ENCODE data around the gene USP49. TPM values are rescaled to one million over a fixed set of nuclear protein-coding genes. Genes with fewer than 3 reads are reported as not detected.

Gene USP49
- total and polyA plus RNA-seq, 2 of the 13 experiments (the other 11 are each of a cell fraction or from before 2014, with no cell fraction given): 2.9 to 4.3 TPM

DNA sequence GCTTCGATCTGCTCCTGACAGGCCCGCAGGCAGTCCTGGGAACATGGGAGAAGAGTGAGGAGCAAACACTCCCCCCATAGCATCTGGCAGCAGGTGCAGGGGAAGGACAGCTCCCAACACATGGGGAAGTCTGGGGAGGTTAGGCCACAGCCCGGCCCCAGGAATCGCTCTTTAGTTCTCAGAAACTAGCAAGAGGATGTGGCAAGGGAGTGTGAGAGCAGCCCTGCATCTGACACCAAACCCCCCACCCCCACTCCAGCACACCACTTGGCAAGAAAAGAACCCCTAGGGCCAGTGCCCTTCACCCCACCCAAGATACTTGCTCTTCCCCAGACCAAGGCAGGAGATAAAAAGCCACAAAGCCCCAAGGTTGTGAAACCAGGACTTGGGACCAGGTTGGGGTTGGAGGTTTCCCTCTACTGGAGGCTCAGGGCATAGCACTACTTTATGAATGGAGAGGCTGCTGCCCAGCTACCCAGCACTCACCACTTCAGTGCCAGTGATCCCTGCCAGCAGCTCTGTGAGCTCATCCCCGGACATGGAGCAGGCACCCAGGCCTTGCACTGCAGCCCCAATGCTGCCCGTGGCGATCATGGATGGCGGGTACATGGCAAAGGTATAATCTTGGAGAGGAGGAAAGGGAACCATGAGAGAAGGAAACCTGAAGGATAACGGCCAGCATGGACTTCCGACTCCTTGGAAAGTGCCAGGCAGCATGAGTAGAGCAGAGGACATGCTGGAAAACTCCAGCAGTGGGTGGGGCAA, 41.1 kb upstream of the USP49 start (continued):
- TF ChIP-seq, protein P1, sequence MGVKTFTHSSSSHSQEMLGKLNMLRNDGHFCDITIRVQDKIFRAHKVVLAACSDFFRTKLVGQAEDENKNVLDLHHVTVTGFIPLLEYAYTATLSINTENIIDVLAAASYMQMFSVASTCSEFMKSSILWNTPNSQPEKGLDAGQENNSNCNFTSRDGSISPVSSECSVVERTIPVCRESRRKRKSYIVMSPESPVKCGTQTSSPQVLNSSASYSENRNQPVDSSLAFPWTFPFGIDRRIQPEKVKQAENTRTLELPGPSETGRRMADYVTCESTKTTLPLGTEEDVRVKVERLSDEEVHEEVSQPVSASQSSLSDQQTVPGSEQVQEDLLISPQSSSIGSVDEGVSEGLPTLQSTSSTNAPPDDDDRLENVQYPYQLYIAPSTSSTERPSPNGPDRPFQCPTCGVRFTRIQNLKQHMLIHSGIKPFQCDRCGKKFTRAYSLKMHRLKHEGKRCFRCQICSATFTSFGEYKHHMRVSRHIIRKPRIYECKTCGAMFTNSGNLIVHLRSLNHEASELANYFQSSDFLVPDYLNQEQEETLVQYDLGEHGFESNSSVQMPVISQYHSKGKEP (CRISPR knock-in tag; IDR thresholded peaks at IDR 0.05): no peak
- TF ChIP-seq SNAI1 (CRISPR knock-in tag; IDR thresholded peaks at IDR 0.05; ENCODE audit: borderline replicate concordance): 0 out of 2 replicates have a peak, but pooled peaks have one; percentile 24
- 0 out of 2 replicates have a peak, but pooled peaks have one; percentile 12 for TF ChIP-seq ZNF709 (CRISPR knock-in tag; IDR thresholded peaks at IDR 0.05)
- peak; percentile 57; the same call in 1 of the 2 replicates for TF ChIP-seq KDM5B (CRISPR knock-in tag; IDR thresholded peaks at IDR 0.05; ENCODE audit: borderline replicate concordance)
- TF ChIP-seq ZNF879 (CRISPR knock-in tag; IDR thresholded peaks at IDR 0.05): no peak

GRCh38 chr6:41935685-41936072, 40.5 kb upstream of the USP49 start:
- Histone ChIP-seq H3K36me3 (replicated peaks in 1 of 2; ENCODE audit: control insufficient read depth in 1 of 2, insufficient read depth in 2 of 2, low read length in 2 of 2) (peaks cover 27 to 41% of the 10 kb centered on the region in 2 experiments), H3K4me3 (replicated peaks in 1 of 3; ENCODE audit: insufficient read depth in 1 of 3, low read depth in 2 of 3, low read length in 3 of 3) (no peak overlapping the region), H3K27me3 (ENCODE audit: control insufficient read depth in 1 of 2, insufficient read depth in 2 of 2, low read length in 2 of 2) (no peaks in the 10 kb centered on the region), H3K4me1 (ENCODE audit: insufficient read depth, low read length) (peaks cover 28% of the 10 kb centered on the region), H3K4me2 (ENCODE audit: low read depth, low read length) (no peak overlapping the region), H4K20me1 (ENCODE audit: insufficient read depth, low read length) (peaks cover 7% of the 10 kb centered on the region; the same call in 1 of the 2 replicates), H3K27ac (ENCODE audit: extremely low read length, insufficient read depth, low read length) (peak overlapping the region; percentile 3), H3K79me2 (ENCODE audit: insufficient read depth, low read length) (no peaks in the 10 kb centered on the region), H3K9me3 (ENCODE audit: low read length) (no peaks in the 10 kb centered on the region), H3K9ac (ENCODE audit: insufficient read depth, low read depth, low read length) (no peak overlapping the region), H2AFZ (ENCODE audit: low read length) (no peak overlapping the region)
- intact Hi-C loops (cut with micrococcal nuclease; ENCODE audit: unreplicated experiment): loop anchor here (1.0 to 5.0 kb wide), 4 partner anchors 14 to 153 kb away; partner anchors contain the start of genes BYSL, MED20 and PRICKLE4
- 93% methylated on average over 8 of the region's 8 CpGs for WGBS (ENCODE audit: low lambda C conversion rate)
- FAIRE-seq: no peak
- POLR2A ChIA-PET: interaction anchor here (0.9 to 7.4 kb wide), 6 partner anchors 10 to 149 kb away, joined by 3 to 45 read pairs (median 4); partner anchors contain the start of genes BYSL, MED20, TAF8 and TOMM6
- no TSS peak for BruUV-seq (replicated peaks)
- no peak for DNase-seq (ENCODE audit: low spot score)
- in situ Hi-C loops (cut with HindIII; ENCODE audit: extremely low pct_ligation_motif_present, low pct_unique_long_range_greater_than_20kb): loop anchor here (5.0 kb wide), 1 partner anchor 107 kb away; no protein-coding TSS in a partner anchor
- ATAC-seq: peak; percentile 10
- CTCF ChIA-PET (ENCODE audit: low intra/inter-chr PET ratio, low total read pairs): interaction anchor here (1.4 to 1.6 kb wide), 3 partner anchors 89 to 134 kb away, joined by 4 to 13 read pairs (median 7); no protein-coding TSS in a partner anchor
- no peak for TF ChIP-seq ZNF614 (CRISPR knock-in tag; IDR thresholded peaks at IDR 0.05; ENCODE audit: borderline replicate concordance)
- TF ChIP-seq IKZF4 (CRISPR knock-in tag; IDR thresholded peaks at IDR 0.05; ENCODE audit: borderline replicate concordance, low read depth, not compliant biosample characterization): no peak
- no peak for TF ChIP-seq PHF8 (CRISPR knock-in tag; IDR thresholded peaks at IDR 0.05)
- TF ChIP-seq ZNF768 (CRISPR knock-in tag; IDR thresholded peaks at IDR 0.05): 0 out of 2 replicates have a peak, but pooled peaks have one; percentile 18
- no peak for TF ChIP-seq TBX2 (CRISPR knock-in tag; IDR thresholded peaks at IDR 0.05; ENCODE audit: borderline replicate concordance)
- no peak for TF ChIP-seq SPEN (CRISPR knock-in tag; IDR thresholded peaks at IDR 0.05; ENCODE audit: low read depth)
- 0 out of 2 replicates have a peak, but pooled peaks have one; percentile 14 for TF ChIP-seq ZNF143 (CRISPR knock-in tag; IDR thresholded peaks at IDR 0.05)
- peak; percentile 23; the same call in 1 of the 2 replicates for TF ChIP-seq RBFOX2 (IDR thresholded peaks at IDR 0.05; ENCODE audit: low read depth, low read length)
- TF ChIP-seq, protein P2, sequence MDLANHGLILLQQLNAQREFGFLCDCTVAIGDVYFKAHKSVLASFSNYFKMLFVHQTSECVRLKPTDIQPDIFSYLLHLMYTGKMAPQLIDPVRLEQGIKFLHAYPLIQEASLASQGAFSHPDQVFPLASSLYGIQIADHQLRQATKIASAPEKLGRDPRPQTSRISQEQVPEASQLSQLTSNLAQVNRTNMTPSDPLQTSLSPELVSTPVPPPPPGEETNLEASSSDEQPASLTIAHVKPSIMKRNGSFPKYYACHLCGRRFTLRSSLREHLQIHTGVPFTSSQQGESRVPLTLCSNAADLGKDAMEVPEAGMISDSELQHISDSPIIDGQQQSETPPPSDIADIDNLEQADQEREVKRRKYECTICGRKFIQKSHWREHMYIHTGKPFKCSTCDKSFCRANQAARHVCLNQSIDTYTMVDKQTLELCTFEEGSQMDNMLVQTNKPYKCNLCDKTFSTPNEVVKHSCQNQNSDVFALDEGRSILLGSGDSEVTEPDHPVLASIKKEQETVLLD (CRISPR knock-in tag; IDR thresholded peaks at IDR 0.05; ENCODE audit: low read depth): no peak
- no peak for TF ChIP-seq SALL2 (CRISPR knock-in tag; IDR thresholded peaks at IDR 0.05)
- TF ChIP-seq RBM22 (optimal IDR thresholded peaks at IDR 0.05; ENCODE audit: low read length): peak; percentile 94
- no peak for TF ChIP-seq ZNF225 (CRISPR knock-in tag; IDR thresholded peaks at IDR 0.05)
